GM18867 (cell line): ENCODE results near the gene TIGD3.

Experiments
- ATAC-seq: cut with Tn5 transposase; IDR thresholded peaks from one replicate; pipeline ENCODE4 v1.9.1; 2021; ENCODE audit warnings: mild to moderate bottlenecking, moderate library complexity; ENCODE audit not compliant: unreplicated experiment

TIGD3 gene

GRCh38 chr11:65404210-65404609 lies 49.7 kb downstream of the TIGD3 start:
- ATAC-seq = no peak

GRCh38 chr11:65404638-65405339 lies 50.2 kb downstream of the TIGD3 start:
- ATAC-seq = no peak
